Activated CD8-positive, alpha-beta T cell treated with anti-CD3 and anti-CD28 coated beads for 36 hours (primary cell): ENCODE measurements around the gene PBOV1. TPM values are rescaled to one million over a fixed set of nuclear protein-coding genes. Genes with fewer than 3 reads are reported as not detected.

Source experiments
- ATAC-seq: fragments of 200-7000 bp; cut with Tn5 transposase; one replicate; pipeline ENCODE4 v1.10.0; 2021; ENCODE audit warnings: mild to moderate bottlenecking, moderate library complexity
- CTCF ChIA-PET: fragments of 350-600 bp; sonication (Branson Sonifier 250); formaldehyde crosslinking; loops from one replicate; lab custom pipeline; 2021; ENCODE audit warnings: antibody characterized with exemption; lab: Charles Lee
- POLR2A ChIA-PET: fragments of 350-600 bp; sonication (Branson Sonifier 250); formaldehyde crosslinking; loops from one replicate; lab custom pipeline; 2021; ENCODE audit warnings: antibody characterized with exemption; lab: Charles Lee
- DNase-seq: peaks from one replicate; pipeline ENCODE4 v3.0.0-alpha.2; 2020
- H3K27ac Mint-ChIP-seq: one replicate; pipeline ENCODE4 v1.8.0; 2021; ENCODE audit warnings: mild to moderate bottlenecking, mixed read lengths
- H3K27me3 Mint-ChIP-seq: one replicate; pipeline ENCODE4 v1.8.0; 2021; ENCODE audit warnings: mixed read lengths
- H3K36me3 Mint-ChIP-seq: one replicate; pipeline ENCODE4 v1.8.0; 2021; ENCODE audit warnings: low read depth, mixed read lengths
- H3K4me1 Mint-ChIP-seq: one replicate; pipeline ENCODE4 v1.8.0; 2021; ENCODE audit warnings: low read depth, mixed read lengths
- H3K4me3 Mint-ChIP-seq: one replicate; pipeline ENCODE4 v1.8.0; 2021; ENCODE audit warnings: mild to moderate bottlenecking, moderate library complexity, mixed read lengths
- H3K9me3 Mint-ChIP-seq: one replicate; pipeline ENCODE4 v1.8.0; 2021; ENCODE audit warnings: mixed read lengths
- intact Hi-C: fragments of 100-400 bp; cut with micrococcal nuclease; formaldehyde crosslinking; loops from one replicate; pipeline ENCODE4 v1.10.0; 2022
- total RNA-seq, 2 experiments: library from RNA; stranded (reverse); gene quantifications; one replicate each; pipeline ENCODE4 v1.2.3, GENCODE V29; 2021
- TF ChIP-seq, protein P1 (sequence below): fragments of 200-600 bp; IDR thresholded peaks from one replicate; pipeline ENCODE4 v1.8.0; 2022; ENCODE audit warnings: antibody characterized with exemption, mild to moderate bottlenecking

PBOV1 gene
- total RNA-seq, 2 experiments from 2014 or later, result not detected

DNA sequence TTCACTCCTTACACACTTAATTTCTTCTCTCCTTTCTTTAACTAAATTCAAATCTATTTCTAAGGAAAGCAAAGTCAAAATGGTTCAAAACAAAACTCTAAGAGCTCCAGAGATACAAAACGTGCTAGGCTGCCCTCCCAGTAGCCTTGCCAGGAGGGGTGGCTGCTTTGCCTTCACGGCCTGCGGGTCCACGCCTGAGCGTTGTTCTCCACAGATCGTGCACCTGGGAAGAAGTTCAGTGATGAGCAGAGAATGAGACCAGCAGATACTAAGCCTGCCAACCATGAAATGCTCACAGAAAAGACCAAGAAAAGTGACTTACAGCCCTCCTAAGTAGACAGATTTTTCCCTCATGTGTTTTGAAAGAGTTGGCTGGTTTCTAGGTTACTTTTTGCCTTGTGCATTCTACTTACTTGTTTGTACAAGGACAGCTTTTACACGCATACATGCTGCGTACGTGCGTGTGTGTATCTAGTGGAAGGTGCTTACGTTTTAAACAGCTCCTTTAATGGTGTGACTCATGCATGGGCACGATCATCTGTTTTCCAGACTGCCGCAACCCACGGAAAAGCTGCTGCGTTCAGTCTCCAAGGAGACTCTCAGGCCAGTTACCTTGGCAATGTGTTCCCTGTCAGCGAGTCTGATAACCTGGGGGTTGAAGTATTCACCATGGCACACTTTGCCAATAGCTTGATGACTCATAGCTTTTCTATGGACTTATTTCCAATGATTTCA is 32.4 kb upstream of the PBOV1 start:
- TF ChIP-seq, protein P1, sequence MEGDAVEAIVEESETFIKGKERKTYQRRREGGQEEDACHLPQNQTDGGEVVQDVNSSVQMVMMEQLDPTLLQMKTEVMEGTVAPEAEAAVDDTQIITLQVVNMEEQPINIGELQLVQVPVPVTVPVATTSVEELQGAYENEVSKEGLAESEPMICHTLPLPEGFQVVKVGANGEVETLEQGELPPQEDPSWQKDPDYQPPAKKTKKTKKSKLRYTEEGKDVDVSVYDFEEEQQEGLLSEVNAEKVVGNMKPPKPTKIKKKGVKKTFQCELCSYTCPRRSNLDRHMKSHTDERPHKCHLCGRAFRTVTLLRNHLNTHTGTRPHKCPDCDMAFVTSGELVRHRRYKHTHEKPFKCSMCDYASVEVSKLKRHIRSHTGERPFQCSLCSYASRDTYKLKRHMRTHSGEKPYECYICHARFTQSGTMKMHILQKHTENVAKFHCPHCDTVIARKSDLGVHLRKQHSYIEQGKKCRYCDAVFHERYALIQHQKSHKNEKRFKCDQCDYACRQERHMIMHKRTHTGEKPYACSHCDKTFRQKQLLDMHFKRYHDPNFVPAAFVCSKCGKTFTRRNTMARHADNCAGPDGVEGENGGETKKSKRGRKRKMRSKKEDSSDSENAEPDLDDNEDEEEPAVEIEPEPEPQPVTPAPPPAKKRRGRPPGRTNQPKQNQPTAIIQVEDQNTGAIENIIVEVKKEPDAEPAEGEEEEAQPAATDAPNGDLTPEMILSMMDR, result no peak
- CTCF ChIA-PET, result no interaction called here
- Mint-ChIP-seq H3K4me1 (no peaks in the 10 kb centered on the region), H3K27me3 (peaks cover 6% of the 10 kb centered on the region), H3K36me3 (no peaks in the 10 kb centered on the region), H3K27ac (no peak overlapping the region), H3K4me3 (no peak overlapping the region), H3K9me3 (no peaks in the 10 kb centered on the region)
- intact Hi-C loops, result no loop called here
- POLR2A ChIA-PET, result no interaction called here
- DNase-seq (no peak), ATAC-seq (no peak)

DNA sequence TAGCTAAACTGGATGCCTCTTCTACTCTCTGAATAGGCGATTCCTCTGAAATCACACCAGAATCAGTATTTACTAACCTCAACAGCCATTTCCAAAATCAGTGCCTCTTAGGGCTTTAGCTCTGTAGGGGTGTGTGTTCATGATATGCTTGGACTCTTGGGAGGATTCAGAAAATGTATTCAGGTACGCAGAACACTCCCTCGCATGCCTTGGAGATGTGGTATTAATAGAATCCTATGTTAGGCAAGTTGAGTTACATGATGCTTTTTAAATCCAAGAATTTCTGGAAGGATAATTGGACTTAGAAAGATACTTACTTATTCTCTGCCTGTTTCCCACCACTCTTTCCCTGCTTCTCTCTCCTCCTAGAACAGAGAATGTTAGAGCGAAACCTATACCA is 31.8 kb upstream of the PBOV1 start:
- ChIA-PET POLR2A (no interaction called here), CTCF (no interaction called here)
- no peak for ATAC-seq
- Mint-ChIP-seq H3K27me3 (peaks cover 6% of the 10 kb centered on the region), H3K9me3 (no peaks in the 10 kb centered on the region), H3K36me3 (no peaks in the 10 kb centered on the region), H3K4me3 (no peak overlapping the region), H3K27ac (no peak overlapping the region), H3K4me1 (no peaks in the 10 kb centered on the region)
- TF ChIP-seq, protein P1, result no peak
- no peak for DNase-seq
- intact Hi-C loops, result no loop called here

DNA sequence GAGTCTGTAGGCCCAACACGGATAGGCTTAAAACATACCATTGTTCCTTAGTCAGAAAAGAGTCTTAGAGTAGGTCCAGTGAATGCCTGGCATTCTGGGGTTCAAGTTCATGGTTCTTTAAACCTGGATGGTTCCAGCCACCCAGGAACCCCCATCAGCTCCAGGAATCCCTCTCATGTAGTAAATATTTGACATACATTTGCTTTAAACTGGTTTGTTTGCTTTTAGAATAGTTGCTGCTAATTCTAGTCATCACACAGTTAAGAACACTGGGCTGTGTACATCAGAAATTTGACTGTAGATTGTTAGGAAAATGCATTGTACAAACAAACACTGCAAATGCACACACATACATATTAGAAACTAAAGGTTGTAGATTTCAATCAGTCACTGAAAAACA is 30.6 kb upstream of the PBOV1 start:
- Mint-ChIP-seq H3K4me3 (no peak overlapping the region), H3K9me3 (no peaks in the 10 kb centered on the region), H3K4me1 (no peaks in the 10 kb centered on the region), H3K36me3 (no peaks in the 10 kb centered on the region), H3K27ac (no peak overlapping the region), H3K27me3 (peaks cover 6% of the 10 kb centered on the region)
- DNase-seq, result no peak
- CTCF ChIA-PET, result no interaction called here
- POLR2A ChIA-PET, result no interaction called here
- TF ChIP-seq, protein P1, result no peak
- ATAC-seq, result no peak
- intact Hi-C loops, result no loop called here

DNA sequence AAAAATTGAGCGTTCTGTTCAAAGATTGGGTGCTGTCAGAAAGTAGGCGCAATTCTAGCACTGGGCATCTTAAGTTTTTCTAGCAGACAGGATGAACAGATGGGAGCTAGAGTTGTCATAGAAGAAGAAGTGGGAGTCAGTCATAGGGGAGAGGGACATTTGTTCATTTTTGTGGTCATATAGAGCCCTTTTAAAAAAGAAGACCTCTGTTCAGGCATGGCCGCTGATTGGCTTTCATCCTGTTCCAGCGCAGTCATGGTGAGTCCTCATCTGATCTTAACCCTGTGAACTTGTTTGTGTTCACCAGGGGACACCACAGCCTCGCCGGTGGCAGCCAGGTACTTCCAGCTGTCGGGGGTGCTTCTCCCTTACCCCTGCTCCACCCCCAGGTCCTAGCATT is 29.7 kb upstream of the PBOV1 start:
- Mint-ChIP-seq H3K27me3 (peaks cover 3% of the 10 kb centered on the region), H3K27ac (no peak overlapping the region), H3K4me1 (no peaks in the 10 kb centered on the region), H3K36me3 (no peaks in the 10 kb centered on the region), H3K4me3 (no peak overlapping the region), H3K9me3 (no peaks in the 10 kb centered on the region)
- ChIA-PET CTCF (no interaction called here), POLR2A (no interaction called here)
- TF ChIP-seq, protein P1, result no peak
- intact Hi-C loops, result no loop called here
- no peak for ATAC-seq
- no peak for DNase-seq

DNA sequence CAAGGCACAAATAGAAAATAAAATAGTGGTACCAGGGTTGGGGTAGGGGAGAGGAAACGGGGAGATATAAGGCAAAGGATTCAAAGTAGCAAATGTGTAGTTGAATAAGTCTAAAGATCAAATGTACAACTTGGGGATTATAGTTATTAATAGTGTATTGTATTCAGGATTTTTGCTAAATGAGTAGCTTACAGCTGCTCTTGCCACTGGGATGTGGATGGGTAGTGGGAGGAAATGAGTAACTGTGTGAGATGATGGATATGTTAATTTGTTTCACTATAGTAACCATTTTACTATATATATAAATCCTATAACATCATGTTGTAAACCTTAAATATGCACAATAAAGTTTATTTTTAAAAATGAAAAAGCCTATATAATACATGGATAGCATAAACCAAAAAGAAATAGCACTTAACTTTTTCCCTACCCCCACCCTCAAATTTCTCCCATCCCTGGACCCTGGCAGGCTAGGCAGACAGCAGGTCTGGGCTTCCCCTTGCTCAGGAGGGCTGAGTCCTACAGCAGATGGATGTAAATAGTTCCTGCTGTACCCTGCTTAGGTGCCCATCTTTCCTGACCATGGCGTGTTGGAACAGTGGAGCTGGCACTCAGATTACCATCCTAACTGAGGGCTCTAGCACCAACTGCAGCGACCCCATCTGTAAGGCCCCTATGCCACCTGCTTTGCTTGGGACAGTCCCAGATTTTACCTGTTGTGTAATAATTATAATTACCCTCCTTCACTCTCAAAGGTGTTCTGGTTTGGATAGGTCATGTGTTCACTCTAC is 28.6 kb upstream of the PBOV1 start:
- TF ChIP-seq, protein P1, result no peak
- Mint-ChIP-seq H3K4me3 (no peak overlapping the region), H3K27me3 (peaks cover 6% of the 10 kb centered on the region), H3K36me3 (no peaks in the 10 kb centered on the region), H3K9me3 (no peaks in the 10 kb centered on the region), H3K27ac (no peak overlapping the region), H3K4me1 (no peaks in the 10 kb centered on the region)
- intact Hi-C loops, result no loop called here
- ATAC-seq (no peak), DNase-seq (no peak)
- ChIA-PET POLR2A (no interaction called here), CTCF (interaction anchor here (0.8 kb wide), 1 partner anchor 55 kb away, joined by 3 read pairs; no protein-coding TSS in a partner anchor)
